Left lung (tissue), 10 donors: ENCODE data around the gene PTPRD. TPM values are rescaled to one million over a fixed set of nuclear protein-coding genes. Genes with fewer than 3 reads are reported as not detected.

Experiments used
- ATAC-seq: fragments of 200-7000 bp; cut with Tn5 transposase; one replicate; pipeline ENCODE4 v1.9.1; 2020; ENCODE audit warnings: moderate library complexity
- DNase-seq, 4 donors: peaks; one replicate each; pipeline ENCODE4 v3.0.0-alpha.2; 2013 to 2020
- H3K27ac ChIP-seq, 2 donors: fragments of 200-600 bp; sonication (generic) in 1 of 2; one replicate each; pipeline versions ENCODE4 v1.5.0 to v1.8.0; 2020 to 2021
- H3K27me3 ChIP-seq, 2 donors: fragments of 200-600 bp; sonication (generic) in 1 of 2; one replicate each; pipeline versions ENCODE4 v1.5.0 to v1.8.0; 2020 to 2021
- H3K36me3 ChIP-seq, 2 donors: fragments of 200-600 bp; sonication (generic) in 1 of 2; one replicate each; pipeline versions ENCODE4 v1.5.0 to v1.8.0; 2020 to 2021
- H3K4me1 ChIP-seq, 2 donors: fragments of 200-600 bp; one replicate each; pipeline ENCODE4 v1.8.0; 2021
- H3K4me3 ChIP-seq, 2 donors: fragments of 200-600 bp; sonication (generic) in 1 of 2; one replicate each; pipeline versions ENCODE4 v1.5.0 to v1.8.0; 2020 to 2021; ENCODE audit warnings: mild to moderate bottlenecking in 1 of 2
- H3K9me3 ChIP-seq, 2 donors: fragments of 200-600 bp; sonication (generic) in 1 of 2; one replicate each; pipeline versions ENCODE4 v1.5.0 to v1.8.0; 2020 to 2021
- intact Hi-C, 2 donors: fragments of 100-400 bp; cut with DNase I; formaldehyde crosslinking; loops; one replicate each; pipeline versions ENCODE4 v1.11.2 to v1.14.2; 2022
- polyA plus RNA-seq, 6 donors: library from polyadenylated mRNA; unstranded; fragments of 120-200 nt; gene quantifications; one replicate each; pipeline ENCODE4 v1.2.1, GENCODE V29; 2013; ENCODE audit not compliant: insufficient read length in 6 of 6
- total RNA-seq, 2 donors: library from RNA; stranded (reverse); fragmentation: NEBNext Ultra II Directional; extraction: Animal tissue kit (Norgen Biotek cat#: 25700); gene quantifications; one replicate each; pipeline ENCODE4 v1.2.1, GENCODE V29; 2021
- TF ChIP-seq, protein P1 (sequence below), 2 donors: fragments of 200-600 bp; sonication (generic) in 1 of 2; IDR thresholded peaks; one replicate each; pipeline versions ENCODE4 v1.5.0 to v1.8.0; 2021; ENCODE audit warnings: antibody characterized with exemption in 2 of 2
- donor health status: DM: no; HTN: yes; CAD: no.
- donor health status: DM: no; HTN: no; CAD: no.

The PTPRD gene
- total and polyA plus RNA-seq, 8 donors = 24.2 to 167 (median 139) TPM

DNA sequence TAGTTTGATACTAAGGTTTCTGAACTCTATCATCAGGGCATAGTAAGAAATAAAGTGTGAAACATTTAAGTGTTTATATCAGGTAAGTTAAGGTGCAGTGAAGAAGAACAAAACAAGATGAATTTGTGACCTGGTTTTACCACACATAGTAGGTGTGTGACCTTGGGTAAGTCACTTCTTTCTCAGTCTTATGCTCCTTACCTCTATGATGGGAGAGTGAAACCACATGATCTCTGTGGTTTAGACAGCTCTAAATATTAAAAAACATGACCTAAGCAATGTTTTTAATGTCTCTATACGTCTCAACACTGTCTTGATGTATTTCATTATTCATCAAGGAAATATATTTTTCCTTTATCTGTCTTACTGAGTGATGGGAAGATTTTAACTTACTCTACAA lies 2183.6 kb downstream of the PTPRD start:
- no peak overlapping the region for H3K27ac ChIP-seq
- no peaks in the 10 kb centered on the region for H3K9me3 ChIP-seq
- no peaks in the 10 kb centered on the region for H3K4me1 ChIP-seq
- H3K36me3 ChIP-seq = no peaks in the 10 kb centered on the region
- DNase-seq = no peak
- H3K27me3 ChIP-seq = no peaks in the 10 kb centered on the region
- no peak for ATAC-seq
- H3K4me3 ChIP-seq = no peak overlapping the region
- TF ChIP-seq, protein P1, sequence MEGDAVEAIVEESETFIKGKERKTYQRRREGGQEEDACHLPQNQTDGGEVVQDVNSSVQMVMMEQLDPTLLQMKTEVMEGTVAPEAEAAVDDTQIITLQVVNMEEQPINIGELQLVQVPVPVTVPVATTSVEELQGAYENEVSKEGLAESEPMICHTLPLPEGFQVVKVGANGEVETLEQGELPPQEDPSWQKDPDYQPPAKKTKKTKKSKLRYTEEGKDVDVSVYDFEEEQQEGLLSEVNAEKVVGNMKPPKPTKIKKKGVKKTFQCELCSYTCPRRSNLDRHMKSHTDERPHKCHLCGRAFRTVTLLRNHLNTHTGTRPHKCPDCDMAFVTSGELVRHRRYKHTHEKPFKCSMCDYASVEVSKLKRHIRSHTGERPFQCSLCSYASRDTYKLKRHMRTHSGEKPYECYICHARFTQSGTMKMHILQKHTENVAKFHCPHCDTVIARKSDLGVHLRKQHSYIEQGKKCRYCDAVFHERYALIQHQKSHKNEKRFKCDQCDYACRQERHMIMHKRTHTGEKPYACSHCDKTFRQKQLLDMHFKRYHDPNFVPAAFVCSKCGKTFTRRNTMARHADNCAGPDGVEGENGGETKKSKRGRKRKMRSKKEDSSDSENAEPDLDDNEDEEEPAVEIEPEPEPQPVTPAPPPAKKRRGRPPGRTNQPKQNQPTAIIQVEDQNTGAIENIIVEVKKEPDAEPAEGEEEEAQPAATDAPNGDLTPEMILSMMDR (IDR thresholded peaks at IDR 0.05) = no peak
- intact Hi-C loops = no loop called here

DNA sequence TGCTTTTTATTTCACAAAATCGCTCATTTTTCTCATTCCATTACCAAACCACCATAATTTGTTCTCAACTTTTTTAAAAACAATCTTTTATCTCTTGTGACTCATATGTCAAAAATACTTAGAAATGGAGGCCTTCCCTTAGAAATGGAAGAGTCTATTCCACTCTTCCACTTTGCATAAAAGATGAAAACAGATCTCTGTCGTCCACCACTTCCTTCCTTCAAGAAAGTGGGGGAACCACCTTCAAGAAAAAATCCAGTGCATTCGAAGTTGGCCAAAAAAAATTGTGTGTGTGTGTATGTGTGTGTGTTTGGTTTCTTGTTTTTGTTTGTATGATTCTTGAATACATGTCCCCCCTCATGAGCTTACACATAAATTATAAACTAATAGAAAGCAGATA lies 2184.4 kb downstream of the PTPRD start:
- DNase-seq = no peak
- no peaks in the 10 kb centered on the region for H3K27me3 ChIP-seq
- intact Hi-C loops = no loop called here
- H3K9me3 ChIP-seq = no peaks in the 10 kb centered on the region
- H3K36me3 ChIP-seq = no peaks in the 10 kb centered on the region
- no peak overlapping the region for H3K4me3 ChIP-seq
- TF ChIP-seq, protein P1 (IDR thresholded peaks at IDR 0.05) = no peak
- H3K27ac ChIP-seq = no peak overlapping the region
- ATAC-seq = no peak
- no peaks in the 10 kb centered on the region for H3K4me1 ChIP-seq

DNA sequence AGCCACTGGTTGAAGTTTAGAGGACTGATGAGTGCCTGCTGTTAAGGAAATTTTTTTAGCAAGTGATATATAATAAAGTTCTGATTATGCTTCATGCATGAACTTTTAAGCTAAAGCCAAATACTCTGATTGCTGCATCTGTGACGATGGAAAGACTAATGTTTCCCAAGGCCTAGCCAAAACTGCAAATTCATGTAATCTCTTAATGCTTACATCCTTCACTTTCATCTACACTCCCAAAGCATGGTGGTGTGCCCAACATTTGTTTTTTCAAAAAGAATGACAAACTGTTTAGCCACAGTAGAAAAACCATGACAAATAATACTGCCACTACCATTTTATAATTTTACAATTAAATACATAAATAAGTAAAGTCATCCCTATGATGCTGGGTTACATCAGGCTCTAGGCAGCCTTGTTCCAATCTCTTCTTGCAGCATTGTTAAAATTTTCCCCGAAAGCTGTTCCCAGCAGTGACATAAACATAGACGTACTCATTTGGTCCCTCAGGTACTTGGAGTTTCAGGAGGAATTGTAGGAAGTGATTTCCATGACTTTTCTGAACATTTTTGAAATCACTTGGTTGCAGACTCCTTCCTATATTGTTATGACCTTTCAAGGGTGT lies 2187.9 kb downstream of the PTPRD start:
- Histone ChIP-seq H3K27ac (no peak overlapping the region), H3K27me3 (no peaks in the 10 kb centered on the region), H3K4me3 (no peak overlapping the region), H3K4me1 (no peaks in the 10 kb centered on the region), H3K36me3 (no peaks in the 10 kb centered on the region), H3K9me3 (no peaks in the 10 kb centered on the region)
- peak in 1 of 4 donors; percentile 19 for DNase-seq
- ATAC-seq = no peak
- TF ChIP-seq, protein P1 (IDR thresholded peaks at IDR 0.05) = no peak
- intact Hi-C loops = no loop called here

DNA sequence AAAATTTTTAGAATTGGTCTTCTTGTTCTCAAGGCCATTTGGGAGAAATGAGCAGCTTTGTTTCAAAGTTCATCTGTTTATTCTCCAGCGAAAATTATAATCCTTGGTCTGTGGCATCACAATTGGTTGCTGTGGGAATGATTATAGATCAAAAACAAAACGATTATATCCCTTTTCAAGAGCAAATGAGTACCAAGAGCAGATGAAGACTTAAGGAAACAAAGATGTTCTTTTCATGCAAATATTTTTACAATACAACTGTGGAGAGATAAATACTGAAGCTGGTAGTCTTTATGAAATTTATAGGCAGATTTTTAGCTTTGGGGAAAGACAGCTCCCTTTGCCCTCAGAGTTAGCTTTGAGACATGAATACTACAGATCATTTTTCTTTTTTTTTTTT lies 2192.4 kb downstream of the PTPRD start:
- no peak for DNase-seq
- no peak overlapping the region for H3K27ac ChIP-seq
- H3K4me3 ChIP-seq = no peak overlapping the region
- intact Hi-C loops = no loop called here
- H3K4me1 ChIP-seq = no peaks in the 10 kb centered on the region
- no peak for ATAC-seq
- H3K9me3 ChIP-seq = no peaks in the 10 kb centered on the region
- TF ChIP-seq, protein P1 (IDR thresholded peaks at IDR 0.05) = no peak
- H3K27me3 ChIP-seq = no peaks in the 10 kb centered on the region
- no peaks in the 10 kb centered on the region for H3K36me3 ChIP-seq

DNA sequence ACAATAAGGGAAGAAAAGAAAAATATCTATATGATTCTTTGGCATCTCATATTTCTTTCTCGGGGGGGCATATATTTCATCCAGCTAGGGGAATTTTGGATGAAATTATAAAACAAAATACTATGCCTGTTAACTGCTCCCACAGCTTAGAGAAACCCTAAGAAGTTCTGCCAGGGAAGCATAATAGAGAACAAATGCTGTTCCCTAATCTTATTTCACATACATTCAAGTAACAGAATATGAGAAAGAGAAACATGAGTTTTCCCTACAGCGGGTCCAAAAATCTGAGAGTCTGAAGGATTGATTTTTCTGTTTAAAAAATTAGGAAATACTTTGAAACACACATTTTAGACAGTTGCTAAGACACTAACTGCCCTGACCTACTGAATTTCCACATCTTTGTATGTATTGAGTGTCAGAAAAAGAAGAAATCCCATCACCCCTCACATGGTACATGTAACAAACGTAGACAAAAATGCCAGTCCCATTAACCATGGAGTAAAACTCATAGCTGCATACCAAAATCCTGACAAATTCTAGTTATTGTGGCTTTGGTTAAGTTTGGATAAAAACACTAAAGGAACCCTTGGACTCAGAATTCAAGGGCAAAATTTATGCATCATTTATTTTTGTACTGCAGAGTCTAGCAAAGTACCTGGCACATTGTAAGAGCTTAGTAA lies 2193.1 kb downstream of the PTPRD start:
- intact Hi-C loops = no loop called here
- ATAC-seq = no peak
- no peak overlapping the region for H3K27ac ChIP-seq

More for the DNA sequence above, 2193.1 kb downstream of the PTPRD start:
- TF ChIP-seq, protein P1 (IDR thresholded peaks at IDR 0.05) = no peak
- no peak for DNase-seq
- Histone ChIP-seq H3K4me3 (no peak overlapping the region), H3K36me3 (no peaks in the 10 kb centered on the region), H3K27me3 (no peaks in the 10 kb centered on the region), H3K9me3 (no peaks in the 10 kb centered on the region), H3K4me1 (no peaks in the 10 kb centered on the region)
